ENCODE results near the gene SEMA3C. TPM values are rescaled to one million over a fixed set of nuclear protein-coding genes. Genes with fewer than 3 reads are reported as not detected.

Gene SEMA3C
- total and polyA plus RNA-seq, 2 experiments from 2014 or later = 34.8 to 134 TPM

- no peak for TF ChIP-seq CTCF (IDR thresholded peaks at IDR 0.05; ENCODE audit: poor library complexity)
- no peak for TF ChIP-seq EZH2 (IDR thresholded peaks at IDR 0.05; ENCODE audit: borderline replicate concordance)
- TF ChIP-seq EZH2phosphoT487 (IDR thresholded peaks at IDR 0.05; ENCODE audit: low read depth, severe bottlenecking, unreplicated experiment) = no peak
- H2AFZ ChIP-seq = no peak overlapping the region
- H4K20me1 ChIP-seq (ENCODE audit: insufficient read depth, poor library complexity, severe bottlenecking) = no peaks in the 10 kb centered on the region
- peak; percentile 19 for DNase-seq (ENCODE audit: low spot score)
- no peaks in the 10 kb centered on the region for H3K9me3 ChIP-seq (ENCODE audit: low read depth)
- H3K4me1 ChIP-seq (ENCODE audit: insufficient read depth) = peaks cover 21% of the 10 kb centered on the region
- H3K79me2 ChIP-seq = no peaks in the 10 kb centered on the region
- H3K27me3 ChIP-seq = no peaks in the 10 kb centered on the region
- peak overlapping the region; percentile 19 for H3K4me2 ChIP-seq
- no peaks in the 10 kb centered on the region for H3K36me3 ChIP-seq (replicated peaks; ENCODE audit: insufficient read depth, low read depth)
- H3K4me3 ChIP-seq = no peak overlapping the region
- H3K27ac ChIP-seq = peak overlapping the region; percentile 80
- 56% methylated on average over 4 of the region's 4 CpGs for WGBS (ENCODE audit: low lambda C conversion rate, missing lambda C conversion rate)
- no peaks in the 10 kb centered on the region for H3K9me2 ChIP-seq (replicated peaks; ENCODE audit: insufficient read depth)
Measured at GRCh38 chr7:80941208-80941758, 22.4 kb upstream of the SEMA3C start.

- no peak for DNase-seq (ENCODE audit: low spot score)
- Histone ChIP-seq H3K9me3 (ENCODE audit: low read depth) (no peaks in the 10 kb centered on the region), H3K4me2 (no peak overlapping the region), H3K4me3 (no peak overlapping the region), H4K20me1 (ENCODE audit: insufficient read depth, poor library complexity, severe bottlenecking) (no peaks in the 10 kb centered on the region), H3K9me2 (replicated peaks; ENCODE audit: insufficient read depth) (no peaks in the 10 kb centered on the region), H3K27me3 (no peaks in the 10 kb centered on the region), H3K79me2 (no peaks in the 10 kb centered on the region), H3K27ac (peak overlapping the region; percentile 80), H3K4me1 (ENCODE audit: insufficient read depth) (peaks cover 21% of the 10 kb centered on the region), H3K36me3 (replicated peaks; ENCODE audit: insufficient read depth, low read depth) (no peaks in the 10 kb centered on the region), H2AFZ (no peak overlapping the region)
- 82% methylated on average over 3 of the region's 3 CpGs for WGBS (ENCODE audit: low lambda C conversion rate, missing lambda C conversion rate)
- TF ChIP-seq EZH2 (IDR thresholded peaks at IDR 0.05; ENCODE audit: borderline replicate concordance) (no peak), CTCF (IDR thresholded peaks at IDR 0.05; ENCODE audit: poor library complexity) (no peak), EZH2phosphoT487 (IDR thresholded peaks at IDR 0.05; ENCODE audit: low read depth, severe bottlenecking, unreplicated experiment) (no peak)
Measured at GRCh38 chr7:80940539-80941207, 21.8 kb upstream of the SEMA3C start.

GRCh38 chr7:80937336-80937735 lies 18.5 kb upstream of the SEMA3C start:
- TF ChIP-seq EZH2 (IDR thresholded peaks at IDR 0.05; ENCODE audit: borderline replicate concordance) = no peak
- no peak for TF ChIP-seq EZH2phosphoT487 (IDR thresholded peaks at IDR 0.05; ENCODE audit: low read depth, severe bottlenecking, unreplicated experiment)
- no peak for TF ChIP-seq CTCF (IDR thresholded peaks at IDR 0.05; ENCODE audit: poor library complexity)

More at GRCh38 chr7:80937336-80937735, 18.5 kb upstream of the SEMA3C start:
- Histone ChIP-seq H3K9me3 (ENCODE audit: low read depth) (no peaks in the 10 kb centered on the region), H3K27ac (no peak overlapping the region), H3K27me3 (no peaks in the 10 kb centered on the region), H3K4me1 (ENCODE audit: insufficient read depth) (peaks cover 15% of the 10 kb centered on the region), H4K20me1 (ENCODE audit: insufficient read depth, poor library complexity, severe bottlenecking) (no peaks in the 10 kb centered on the region), H3K4me2 (no peak overlapping the region), H3K9me2 (replicated peaks; ENCODE audit: insufficient read depth) (no peaks in the 10 kb centered on the region), H3K36me3 (replicated peaks; ENCODE audit: insufficient read depth, low read depth) (no peaks in the 10 kb centered on the region), H2AFZ (no peak overlapping the region), H3K4me3 (no peak overlapping the region), H3K79me2 (no peaks in the 10 kb centered on the region)
- 78% methylated on average over 3 of the region's 3 CpGs for WGBS (ENCODE audit: low lambda C conversion rate, missing lambda C conversion rate)
- no peak for DNase-seq (ENCODE audit: low spot score)
